Measurements from ENCODE around the gene GNB3.

GRCh38 chr12:6824085-6824775, 16.5 kb upstream of the GNB3 start:
- TF ChIP-seq, protein P1, sequence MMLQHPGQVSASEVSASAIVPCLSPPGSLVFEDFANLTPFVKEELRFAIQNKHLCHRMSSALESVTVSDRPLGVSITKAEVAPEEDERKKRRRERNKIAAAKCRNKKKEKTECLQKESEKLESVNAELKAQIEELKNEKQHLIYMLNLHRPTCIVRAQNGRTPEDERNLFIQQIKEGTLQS (IDR thresholded peaks at IDR 0.05): no peak
- TF ChIP-seq, protein P2, sequence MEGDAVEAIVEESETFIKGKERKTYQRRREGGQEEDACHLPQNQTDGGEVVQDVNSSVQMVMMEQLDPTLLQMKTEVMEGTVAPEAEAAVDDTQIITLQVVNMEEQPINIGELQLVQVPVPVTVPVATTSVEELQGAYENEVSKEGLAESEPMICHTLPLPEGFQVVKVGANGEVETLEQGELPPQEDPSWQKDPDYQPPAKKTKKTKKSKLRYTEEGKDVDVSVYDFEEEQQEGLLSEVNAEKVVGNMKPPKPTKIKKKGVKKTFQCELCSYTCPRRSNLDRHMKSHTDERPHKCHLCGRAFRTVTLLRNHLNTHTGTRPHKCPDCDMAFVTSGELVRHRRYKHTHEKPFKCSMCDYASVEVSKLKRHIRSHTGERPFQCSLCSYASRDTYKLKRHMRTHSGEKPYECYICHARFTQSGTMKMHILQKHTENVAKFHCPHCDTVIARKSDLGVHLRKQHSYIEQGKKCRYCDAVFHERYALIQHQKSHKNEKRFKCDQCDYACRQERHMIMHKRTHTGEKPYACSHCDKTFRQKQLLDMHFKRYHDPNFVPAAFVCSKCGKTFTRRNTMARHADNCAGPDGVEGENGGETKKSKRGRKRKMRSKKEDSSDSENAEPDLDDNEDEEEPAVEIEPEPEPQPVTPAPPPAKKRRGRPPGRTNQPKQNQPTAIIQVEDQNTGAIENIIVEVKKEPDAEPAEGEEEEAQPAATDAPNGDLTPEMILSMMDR (IDR thresholded peaks at IDR 0.05 in 2 of 3, conservative IDR thresholded peaks at IDR 0.05 in 1 of 3; ENCODE audit: borderline replicate concordance in 1 of 3, insufficient read depth in 1 of 3, low read depth in 2 of 3, low read length in 2 of 3): no peak
- TF ChIP-seq TCF7L2 (IDR thresholded peaks at IDR 0.05; ENCODE audit: borderline replicate concordance, extremely low read depth, insufficient read depth, insufficient read length): no peak
- TF ChIP-seq POLR2A (IDR thresholded peaks at IDR 0.05; ENCODE audit: borderline replicate concordance, extremely low read depth, insufficient read depth, insufficient read length): no peak
- no peak for TF ChIP-seq CEBPB (IDR thresholded peaks at IDR 0.05; ENCODE audit: low read depth)
- no peak for TF ChIP-seq EZH2 (IDR thresholded peaks at IDR 0.05)
- TF ChIP-seq, protein P3, sequence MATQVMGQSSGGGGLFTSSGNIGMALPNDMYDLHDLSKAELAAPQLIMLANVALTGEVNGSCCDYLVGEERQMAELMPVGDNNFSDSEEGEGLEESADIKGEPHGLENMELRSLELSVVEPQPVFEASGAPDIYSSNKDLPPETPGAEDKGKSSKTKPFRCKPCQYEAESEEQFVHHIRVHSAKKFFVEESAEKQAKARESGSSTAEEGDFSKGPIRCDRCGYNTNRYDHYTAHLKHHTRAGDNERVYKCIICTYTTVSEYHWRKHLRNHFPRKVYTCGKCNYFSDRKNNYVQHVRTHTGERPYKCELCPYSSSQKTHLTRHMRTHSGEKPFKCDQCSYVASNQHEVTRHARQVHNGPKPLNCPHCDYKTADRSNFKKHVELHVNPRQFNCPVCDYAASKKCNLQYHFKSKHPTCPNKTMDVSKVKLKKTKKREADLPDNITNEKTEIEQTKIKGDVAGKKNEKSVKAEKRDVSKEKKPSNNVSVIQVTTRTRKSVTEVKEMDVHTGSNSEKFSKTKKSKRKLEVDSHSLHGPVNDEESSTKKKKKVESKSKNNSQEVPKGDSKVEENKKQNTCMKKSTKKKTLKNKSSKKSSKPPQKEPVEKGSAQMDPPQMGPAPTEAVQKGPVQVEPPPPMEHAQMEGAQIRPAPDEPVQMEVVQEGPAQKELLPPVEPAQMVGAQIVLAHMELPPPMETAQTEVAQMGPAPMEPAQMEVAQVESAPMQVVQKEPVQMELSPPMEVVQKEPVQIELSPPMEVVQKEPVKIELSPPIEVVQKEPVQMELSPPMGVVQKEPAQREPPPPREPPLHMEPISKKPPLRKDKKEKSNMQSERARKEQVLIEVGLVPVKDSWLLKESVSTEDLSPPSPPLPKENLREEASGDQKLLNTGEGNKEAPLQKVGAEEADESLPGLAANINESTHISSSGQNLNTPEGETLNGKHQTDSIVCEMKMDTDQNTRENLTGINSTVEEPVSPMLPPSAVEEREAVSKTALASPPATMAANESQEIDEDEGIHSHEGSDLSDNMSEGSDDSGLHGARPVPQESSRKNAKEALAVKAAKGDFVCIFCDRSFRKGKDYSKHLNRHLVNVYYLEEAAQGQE (IDR thresholded peaks at IDR 0.05; ENCODE audit: low read depth): no peak
- no peak for TF ChIP-seq JUND (IDR thresholded peaks at IDR 0.05)
- no peak for TF ChIP-seq SP1 (IDR thresholded peaks at IDR 0.05; ENCODE audit: low read depth)
- TF ChIP-seq POLR2AphosphoS5 (IDR thresholded peaks at IDR 0.05; ENCODE audit: low read depth, low read length): no peak; the same call in 1 of the 2 replicates
- no peak for TF ChIP-seq YY1 (IDR thresholded peaks at IDR 0.05; ENCODE audit: extremely low read depth, insufficient replicate concordance, low read depth, low read length)
- no peak for TF ChIP-seq EGR1 (IDR thresholded peaks at IDR 0.05; ENCODE audit: low read depth)
- TF ChIP-seq RAD21 (IDR thresholded peaks at IDR 0.05; ENCODE audit: low read depth): no peak

Measured in HCT116 (cell line).